ENCODE measurements around the gene UBAC1.

UBAC1 gene

DNA sequence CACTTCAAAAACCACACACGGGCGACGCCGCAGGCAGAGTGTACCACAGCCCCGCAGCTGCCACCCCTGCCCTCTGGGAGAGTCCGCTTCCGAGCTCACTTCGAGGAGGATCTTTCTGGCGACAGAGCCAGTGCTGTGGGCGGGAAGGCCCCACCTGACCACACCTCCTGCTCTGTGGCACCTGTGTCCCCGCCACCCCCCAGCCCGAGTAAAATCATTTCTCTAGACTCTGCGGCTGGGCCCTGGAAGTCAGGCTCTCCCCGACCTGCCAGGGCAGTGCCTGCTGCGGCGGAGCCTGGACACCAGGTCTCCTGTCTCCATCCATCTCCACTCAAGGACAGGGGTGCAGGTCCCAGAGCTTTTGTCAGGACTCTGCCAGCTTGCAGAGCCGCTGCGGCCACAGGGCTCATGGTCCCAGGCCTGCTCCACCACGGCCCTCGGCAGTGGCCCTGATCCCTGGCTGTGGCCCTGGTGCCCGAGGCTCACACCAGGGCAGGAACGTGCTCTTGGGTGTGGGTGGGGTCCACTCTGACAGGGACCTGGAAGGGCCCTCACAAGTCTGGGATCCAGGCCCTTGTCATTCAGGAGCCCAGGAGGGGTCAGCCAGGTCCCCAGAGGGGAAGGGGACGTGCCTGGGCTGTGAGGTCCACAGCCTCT, 33.0 kb downstream of the UBAC1 start:
- TF ChIP-seq, protein P1, sequence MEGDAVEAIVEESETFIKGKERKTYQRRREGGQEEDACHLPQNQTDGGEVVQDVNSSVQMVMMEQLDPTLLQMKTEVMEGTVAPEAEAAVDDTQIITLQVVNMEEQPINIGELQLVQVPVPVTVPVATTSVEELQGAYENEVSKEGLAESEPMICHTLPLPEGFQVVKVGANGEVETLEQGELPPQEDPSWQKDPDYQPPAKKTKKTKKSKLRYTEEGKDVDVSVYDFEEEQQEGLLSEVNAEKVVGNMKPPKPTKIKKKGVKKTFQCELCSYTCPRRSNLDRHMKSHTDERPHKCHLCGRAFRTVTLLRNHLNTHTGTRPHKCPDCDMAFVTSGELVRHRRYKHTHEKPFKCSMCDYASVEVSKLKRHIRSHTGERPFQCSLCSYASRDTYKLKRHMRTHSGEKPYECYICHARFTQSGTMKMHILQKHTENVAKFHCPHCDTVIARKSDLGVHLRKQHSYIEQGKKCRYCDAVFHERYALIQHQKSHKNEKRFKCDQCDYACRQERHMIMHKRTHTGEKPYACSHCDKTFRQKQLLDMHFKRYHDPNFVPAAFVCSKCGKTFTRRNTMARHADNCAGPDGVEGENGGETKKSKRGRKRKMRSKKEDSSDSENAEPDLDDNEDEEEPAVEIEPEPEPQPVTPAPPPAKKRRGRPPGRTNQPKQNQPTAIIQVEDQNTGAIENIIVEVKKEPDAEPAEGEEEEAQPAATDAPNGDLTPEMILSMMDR (IDR thresholded peaks at IDR 0.05; ENCODE audit: borderline replicate concordance, insufficient read depth, low read depth, low read length) = no peak
- no peak overlapping the region for H3K4me3 ChIP-seq (ENCODE audit: low read depth, low read length)

DNA sequence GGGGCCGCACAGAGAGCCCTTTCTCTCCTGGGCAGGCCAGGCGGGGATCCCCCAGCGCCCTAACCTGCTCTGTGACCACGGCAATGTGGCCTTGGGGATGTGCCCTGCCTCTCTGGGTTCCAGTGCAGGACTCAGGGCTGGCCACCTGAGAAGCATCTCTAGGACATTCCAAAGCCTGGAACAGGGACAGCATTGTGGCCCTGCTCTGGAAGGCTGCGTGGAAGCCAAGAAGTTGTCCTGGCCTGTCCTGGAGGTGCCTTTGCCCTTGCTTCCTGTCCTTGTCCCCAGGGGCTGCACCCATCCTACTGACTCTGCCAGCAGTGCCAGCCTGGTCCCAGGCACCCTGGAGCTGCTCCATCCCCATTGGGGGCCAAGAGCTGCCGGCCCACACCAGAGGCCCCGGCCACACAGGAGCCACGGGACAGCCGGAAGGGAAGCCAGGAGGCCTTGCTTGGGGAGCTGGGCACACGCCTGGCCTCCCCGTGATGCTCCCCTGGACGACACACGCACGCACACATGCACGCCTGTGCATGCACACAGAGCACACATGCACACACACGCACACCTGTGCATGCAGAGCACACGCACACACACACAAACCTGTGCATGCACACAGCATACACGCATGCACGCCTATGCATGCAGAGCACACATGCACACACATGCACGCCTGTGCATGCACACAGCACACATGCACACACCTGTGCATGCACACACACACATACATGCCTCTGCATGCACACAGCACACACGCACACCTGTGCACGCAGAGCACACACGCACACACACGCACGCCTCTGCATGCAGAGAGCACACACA, 33.8 kb downstream of the UBAC1 start:
- TF ChIP-seq, protein P1 (IDR thresholded peaks at IDR 0.05; ENCODE audit: borderline replicate concordance, insufficient read depth, low read depth, low read length) = no peak
- no peak overlapping the region for H3K4me3 ChIP-seq (ENCODE audit: low read depth, low read length)

DNA sequence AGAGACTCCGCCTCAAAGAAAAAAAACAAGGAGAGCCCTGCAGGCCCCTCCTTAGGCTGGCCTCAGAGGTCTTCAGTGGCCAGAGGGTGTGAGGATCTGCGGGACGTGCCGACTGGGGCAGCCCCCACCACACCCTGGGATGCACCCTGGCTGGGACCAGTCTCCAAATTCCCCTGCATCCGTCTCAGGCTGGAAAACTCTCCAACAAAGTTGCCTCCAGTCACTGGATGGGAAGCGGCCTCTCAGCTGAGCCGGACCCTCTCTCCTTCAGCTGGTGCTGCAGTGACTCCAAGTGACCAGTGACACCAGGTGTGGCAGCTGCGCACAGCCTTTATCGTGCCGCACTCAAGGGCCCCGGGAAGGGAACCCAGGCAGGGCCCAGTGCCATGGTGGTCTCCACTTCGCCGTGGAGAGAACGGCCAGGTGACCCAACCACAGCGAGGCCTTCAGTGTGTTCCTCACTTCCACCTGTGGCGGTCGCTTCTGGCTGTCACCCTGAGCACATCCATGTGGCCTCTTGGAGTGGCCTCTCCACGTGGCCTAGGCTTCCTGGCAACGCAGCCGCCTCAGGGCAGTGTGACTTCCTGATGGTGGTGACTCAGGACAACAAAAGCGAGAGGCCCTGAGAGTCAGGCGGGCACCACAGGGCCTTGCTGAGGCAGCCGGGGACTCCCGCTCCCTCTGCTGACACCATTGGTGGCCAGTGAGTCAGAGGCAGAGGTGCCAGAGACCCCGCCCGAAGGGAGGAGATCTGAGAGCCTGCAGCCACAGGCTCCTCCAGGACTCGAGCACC, 34.6 kb downstream of the UBAC1 start:
- TF ChIP-seq, protein P1 (IDR thresholded peaks at IDR 0.05; ENCODE audit: borderline replicate concordance, insufficient read depth, low read depth, low read length) = no peak
- H3K4me3 ChIP-seq (ENCODE audit: low read depth, low read length) = no peak overlapping the region

DNA sequence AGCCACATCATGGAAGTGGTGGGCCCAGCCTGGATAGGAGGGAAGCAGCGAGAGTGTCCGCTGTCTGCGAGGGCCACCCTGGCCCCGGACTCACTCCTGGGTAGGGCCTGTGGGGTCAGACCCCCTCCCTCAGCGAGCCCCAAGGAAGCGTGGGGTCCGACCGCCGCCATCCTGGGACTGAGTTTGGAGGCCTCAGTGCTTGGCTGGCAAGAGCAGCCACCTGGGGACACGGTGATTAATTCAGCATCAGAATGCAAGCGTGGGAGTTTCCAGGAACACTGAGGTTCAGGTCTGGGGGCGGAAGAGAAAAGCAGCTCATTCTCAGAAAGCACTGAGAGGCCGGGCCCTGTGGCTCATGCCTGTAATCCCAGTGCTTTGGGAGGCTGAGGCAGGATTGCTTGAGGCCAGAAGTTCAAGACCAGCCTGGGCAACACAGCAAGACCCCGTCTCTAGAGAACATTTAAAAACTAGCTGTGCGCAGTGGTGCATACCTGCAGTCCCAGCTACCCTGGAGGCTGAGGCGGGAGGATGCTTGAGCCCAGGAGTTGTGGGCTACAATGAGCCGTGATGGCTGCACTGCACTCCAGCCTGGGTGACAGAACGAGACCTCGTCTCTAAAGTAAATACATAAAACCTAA, 35.6 kb downstream of the UBAC1 start:
- H3K4me3 ChIP-seq (ENCODE audit: low read depth, low read length) = no peak overlapping the region
- TF ChIP-seq, protein P1 (IDR thresholded peaks at IDR 0.05; ENCODE audit: borderline replicate concordance, insufficient read depth, low read depth, low read length) = no peak

DNA sequence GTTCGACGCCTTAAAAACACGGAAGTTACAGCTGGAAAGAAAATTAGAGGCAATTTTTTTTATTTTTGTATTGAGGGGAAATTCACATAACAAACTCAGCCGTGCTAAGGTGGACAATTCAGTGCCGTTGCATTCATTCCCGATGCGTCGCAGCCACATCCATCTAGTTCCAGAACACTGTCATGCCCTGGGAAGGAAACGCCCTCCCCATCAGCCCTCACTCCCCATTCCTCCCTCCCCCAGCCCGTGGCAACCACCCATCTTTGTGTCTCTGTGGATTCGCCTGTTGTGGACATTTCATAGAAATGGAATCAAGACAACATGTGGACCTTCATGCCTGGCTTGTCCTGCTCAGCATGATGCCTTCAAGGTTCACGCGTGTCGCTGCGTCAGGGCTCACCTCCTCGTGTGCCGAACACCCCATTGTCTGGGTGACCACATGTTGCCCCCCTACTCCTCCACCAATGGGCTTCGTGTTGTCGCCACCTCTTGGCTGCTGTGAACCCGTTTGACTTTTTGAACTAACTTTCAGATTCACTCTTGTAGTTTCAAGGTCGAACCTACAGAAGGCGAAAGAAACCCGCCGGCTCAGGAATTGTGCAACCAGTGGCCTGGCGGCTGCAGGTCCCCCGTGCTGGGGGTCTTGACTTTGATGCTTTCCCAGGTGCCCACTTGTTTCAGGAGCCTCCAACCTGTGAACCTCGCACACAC, 36.4 kb downstream of the UBAC1 start:
- H3K4me3 ChIP-seq (ENCODE audit: low read depth, low read length) = no peak overlapping the region
- TF ChIP-seq, protein P1 (IDR thresholded peaks at IDR 0.05; ENCODE audit: borderline replicate concordance, insufficient read depth, low read depth, low read length) = no peak

DNA sequence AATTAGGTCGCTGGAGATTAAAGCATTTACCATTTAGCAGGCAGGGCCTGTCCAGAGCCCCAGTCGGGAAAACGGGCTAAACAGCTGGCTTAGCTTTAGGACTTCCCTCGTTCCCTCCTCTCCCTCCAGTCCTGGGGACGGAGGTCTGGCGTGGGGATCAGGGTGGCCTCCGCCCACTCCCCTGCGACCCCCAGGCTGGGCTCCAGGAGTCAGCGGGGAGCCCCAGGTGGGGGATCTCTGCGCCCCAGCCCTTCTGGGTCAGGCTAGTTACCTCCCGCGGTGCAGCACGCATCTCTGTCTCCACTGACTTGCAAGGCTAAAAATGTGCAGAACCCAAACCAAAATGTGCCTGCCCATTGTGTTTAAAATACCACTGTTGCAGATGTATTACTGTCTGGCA, 37.7 kb downstream of the UBAC1 start:
- no peak overlapping the region for H3K4me3 ChIP-seq (ENCODE audit: low read depth, low read length)
- TF ChIP-seq, protein P1 (IDR thresholded peaks at IDR 0.05; ENCODE audit: borderline replicate concordance, insufficient read depth, low read depth, low read length) = no peak

Measured in GM12875 (cell line).